Measurements from ENCODE around the gene TMPRSS2.

The TMPRSS2 gene

DNA sequence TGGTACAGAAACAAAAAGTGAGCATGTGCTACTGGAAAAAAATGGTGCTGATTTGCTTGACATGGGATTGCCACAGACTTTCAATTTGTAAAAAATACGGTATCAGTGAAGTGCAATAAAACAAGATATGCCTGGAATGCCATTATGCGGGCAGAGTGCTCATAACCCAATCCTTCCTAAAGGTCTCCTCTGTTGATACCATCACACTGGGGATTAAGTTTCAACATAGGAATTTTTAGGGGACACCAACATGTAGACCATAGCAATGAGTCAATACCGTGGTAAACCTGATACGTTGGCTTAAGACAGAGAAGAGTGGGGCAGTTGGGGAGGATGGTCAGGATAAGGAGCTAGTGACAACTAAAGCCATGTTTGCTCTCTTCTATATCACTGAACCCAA is 61.4 kb downstream of the TMPRSS2 start:
- Histone ChIP-seq H3K9me3 (ENCODE audit: control insufficient read depth, insufficient read depth, low read length) (no peaks in the 10 kb centered on the region), H3K4me3 (ENCODE audit: low read depth, low read length) (no peak overlapping the region), H3K27ac (ENCODE audit: low read depth, low read length) (no peak overlapping the region), H3K27me3 (ENCODE audit: control insufficient read depth, insufficient read depth, low read length) (no peaks in the 10 kb centered on the region), H3K36me3 (ENCODE audit: control insufficient read depth, insufficient read depth, low read length) (no peaks in the 10 kb centered on the region), H3K9ac (ENCODE audit: low read depth, low read length) (no peak overlapping the region), H3K4me1 (ENCODE audit: control insufficient read depth, insufficient read depth, low read length) (no peaks in the 10 kb centered on the region)

DNA sequence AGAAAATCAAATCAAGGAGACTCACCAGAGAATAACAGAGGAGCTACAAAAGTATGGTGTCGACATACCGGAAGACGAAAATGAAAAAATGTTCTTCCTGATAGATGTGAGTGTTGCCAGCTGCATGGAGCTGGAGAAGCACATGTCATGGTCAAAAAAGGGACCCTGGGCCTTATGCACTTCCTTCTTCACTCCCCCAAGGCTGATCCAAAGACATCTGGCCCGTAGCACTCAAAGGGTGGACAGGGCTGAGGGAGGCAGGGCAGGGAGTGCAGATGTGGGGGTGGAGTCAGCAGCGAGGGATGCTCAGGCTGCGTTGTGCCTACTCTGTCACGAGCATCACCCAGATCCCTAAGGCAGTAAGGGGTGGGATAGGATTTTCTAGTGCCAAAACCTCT is 62.5 kb downstream of the TMPRSS2 start:
- H3K9me3 ChIP-seq (ENCODE audit: control insufficient read depth, insufficient read depth, low read length), result no peaks in the 10 kb centered on the region
- H3K9ac ChIP-seq (ENCODE audit: low read depth, low read length), result no peak overlapping the region
- no peaks in the 10 kb centered on the region for H3K27me3 ChIP-seq (ENCODE audit: control insufficient read depth, insufficient read depth, low read length)
- no peak overlapping the region for H3K4me3 ChIP-seq (ENCODE audit: low read depth, low read length)
- H3K27ac ChIP-seq (ENCODE audit: low read depth, low read length), result no peak overlapping the region
- H3K4me1 ChIP-seq (ENCODE audit: control insufficient read depth, insufficient read depth, low read length), result no peaks in the 10 kb centered on the region
- no peaks in the 10 kb centered on the region for H3K36me3 ChIP-seq (ENCODE audit: control insufficient read depth, insufficient read depth, low read length)

DNA sequence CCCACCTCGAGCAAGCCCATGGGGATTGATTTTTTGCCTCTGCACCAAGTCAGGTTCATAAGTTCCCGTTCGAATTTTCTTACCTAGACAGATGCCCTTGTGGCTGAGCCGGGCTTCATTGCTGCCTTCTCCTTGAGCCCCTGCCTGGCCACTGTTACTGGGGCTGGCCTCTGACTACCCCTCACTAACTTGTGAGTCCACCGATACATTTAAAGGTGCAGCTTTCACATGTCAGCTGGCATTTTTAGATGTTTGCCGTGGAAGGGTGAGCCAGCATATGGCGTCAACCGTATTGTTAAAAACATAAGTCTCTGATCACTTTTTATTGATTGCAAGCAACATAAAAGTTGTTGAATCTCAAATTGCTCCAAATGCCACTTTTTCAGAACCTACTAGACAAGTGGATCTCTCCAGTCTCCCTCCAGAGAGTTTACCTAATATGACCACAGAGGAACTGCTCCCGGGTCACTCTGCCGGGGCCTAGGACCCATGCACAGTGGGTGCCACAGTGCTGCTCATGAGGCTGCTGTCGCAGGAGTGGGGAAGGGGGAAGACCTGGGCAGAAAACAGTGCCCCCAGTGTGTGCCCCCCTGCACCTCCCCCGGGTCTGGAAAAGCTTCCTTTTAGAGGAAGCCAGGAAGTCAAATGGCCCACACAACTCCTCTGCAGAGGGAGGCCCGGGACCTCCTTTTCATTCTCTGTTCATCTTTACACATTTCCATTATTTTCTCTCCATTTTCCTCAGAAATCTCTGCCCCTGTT is 63.1 kb downstream of the TMPRSS2 start:
- H3K27ac ChIP-seq (ENCODE audit: low read depth, low read length), result no peak overlapping the region
- H3K36me3 ChIP-seq (ENCODE audit: control insufficient read depth, insufficient read depth, low read length), result no peaks in the 10 kb centered on the region
- no peaks in the 10 kb centered on the region for H3K4me1 ChIP-seq (ENCODE audit: control insufficient read depth, insufficient read depth, low read length)
- no peak overlapping the region for H3K9ac ChIP-seq (ENCODE audit: low read depth, low read length)
- no peaks in the 10 kb centered on the region for H3K9me3 ChIP-seq (ENCODE audit: control insufficient read depth, insufficient read depth, low read length)
- H3K27me3 ChIP-seq (ENCODE audit: control insufficient read depth, insufficient read depth, low read length), result no peaks in the 10 kb centered on the region
- no peak overlapping the region for H3K4me3 ChIP-seq (ENCODE audit: low read depth, low read length)

DNA sequence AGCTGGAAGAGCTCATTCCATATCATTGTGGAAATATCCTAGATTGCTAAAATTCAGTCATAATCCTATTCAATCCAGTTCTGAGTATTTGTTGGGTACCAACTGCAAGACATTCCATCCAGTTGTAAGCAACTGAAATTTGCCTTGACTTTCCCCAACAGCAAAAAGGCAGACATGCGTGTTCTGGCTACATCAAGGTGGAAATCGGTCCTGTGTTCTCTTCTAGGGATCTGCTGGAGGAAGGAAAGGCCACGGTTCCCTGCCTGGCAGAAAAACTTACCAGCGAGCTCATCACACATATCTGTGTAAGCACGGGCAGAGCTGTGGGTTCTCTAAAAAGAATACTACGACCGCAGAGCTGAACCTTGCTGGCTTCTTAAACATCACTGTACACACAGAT is 64.4 kb downstream of the TMPRSS2 start:
- H3K36me3 ChIP-seq (ENCODE audit: control insufficient read depth, insufficient read depth, low read length), result no peaks in the 10 kb centered on the region
- H3K9ac ChIP-seq (ENCODE audit: low read depth, low read length), result no peak overlapping the region
- no peaks in the 10 kb centered on the region for H3K9me3 ChIP-seq (ENCODE audit: control insufficient read depth, insufficient read depth, low read length)
- no peak overlapping the region for H3K27ac ChIP-seq (ENCODE audit: low read depth, low read length)
- no peak overlapping the region for H3K4me3 ChIP-seq (ENCODE audit: low read depth, low read length)
- H3K4me1 ChIP-seq (ENCODE audit: control insufficient read depth, insufficient read depth, low read length), result no peaks in the 10 kb centered on the region
- H3K27me3 ChIP-seq (ENCODE audit: control insufficient read depth, insufficient read depth, low read length), result no peaks in the 10 kb centered on the region

DNA sequence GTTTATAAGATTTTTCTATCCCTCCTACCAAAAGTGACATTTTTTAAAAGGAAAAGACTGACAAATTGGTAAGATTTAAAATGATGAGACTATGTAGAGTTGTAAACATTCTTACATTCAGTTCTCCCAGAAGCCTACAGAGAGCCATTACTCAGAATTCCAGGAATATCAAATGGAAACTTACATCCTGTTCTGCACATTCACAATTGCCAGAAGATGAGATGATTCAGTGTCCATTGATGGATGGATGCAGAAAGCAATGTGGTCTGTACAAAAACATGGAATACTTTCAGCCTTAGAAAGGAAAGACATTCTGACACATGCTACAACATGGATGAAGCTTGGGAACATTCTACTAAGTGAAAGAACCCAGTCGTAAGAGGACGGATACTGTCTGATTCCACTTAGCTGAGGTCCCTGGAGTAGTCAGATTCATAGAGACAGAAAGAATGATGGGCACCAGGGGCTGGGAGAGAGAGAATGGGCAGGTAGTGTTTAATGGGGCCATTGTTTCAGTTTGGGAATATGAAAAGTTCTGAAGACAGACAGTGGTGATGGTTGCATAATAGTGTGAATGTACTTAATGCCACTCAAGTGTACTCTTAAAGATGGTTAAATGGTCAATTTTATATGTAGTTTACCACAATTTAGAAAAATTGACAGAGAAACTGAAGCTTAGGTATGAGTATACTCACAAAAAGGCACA is 65.3 kb downstream of the TMPRSS2 start:
- Histone ChIP-seq H3K27ac (ENCODE audit: low read depth, low read length) (no peak overlapping the region), H3K9ac (ENCODE audit: low read depth, low read length) (no peak overlapping the region), H3K36me3 (ENCODE audit: control insufficient read depth, insufficient read depth, low read length) (no peaks in the 10 kb centered on the region), H3K27me3 (ENCODE audit: control insufficient read depth, insufficient read depth, low read length) (no peaks in the 10 kb centered on the region), H3K4me3 (ENCODE audit: low read depth, low read length) (no peak overlapping the region), H3K9me3 (ENCODE audit: control insufficient read depth, insufficient read depth, low read length) (no peaks in the 10 kb centered on the region), H3K4me1 (ENCODE audit: control insufficient read depth, insufficient read depth, low read length) (no peaks in the 10 kb centered on the region)

DNA sequence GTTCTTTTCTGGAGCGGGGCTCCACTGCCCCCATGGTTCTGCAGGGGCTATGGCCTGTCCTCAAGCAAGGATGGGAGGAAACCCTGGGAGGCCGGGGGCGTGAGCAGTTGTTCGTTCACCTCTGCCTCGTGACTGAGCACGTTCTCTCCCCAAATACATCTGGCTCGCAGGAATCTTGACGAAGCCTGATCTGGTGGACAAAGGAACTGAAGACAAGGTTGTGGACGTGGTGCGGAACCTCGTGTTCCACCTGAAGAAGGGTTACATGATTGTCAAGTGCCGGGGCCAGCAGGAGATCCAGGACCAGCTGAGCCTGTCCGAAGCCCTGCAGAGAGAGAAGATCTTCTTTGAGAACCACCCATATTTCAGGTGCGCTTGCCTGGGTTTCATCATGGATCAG is 66.4 kb downstream of the TMPRSS2 start:
- Histone ChIP-seq H3K9ac (ENCODE audit: low read depth, low read length) (no peak overlapping the region), H3K4me3 (ENCODE audit: low read depth, low read length) (no peak overlapping the region), H3K27ac (ENCODE audit: low read depth, low read length) (no peak overlapping the region), H3K36me3 (ENCODE audit: control insufficient read depth, insufficient read depth, low read length) (no peaks in the 10 kb centered on the region), H3K4me1 (ENCODE audit: control insufficient read depth, insufficient read depth, low read length) (no peaks in the 10 kb centered on the region), H3K9me3 (ENCODE audit: control insufficient read depth, insufficient read depth, low read length) (no peaks in the 10 kb centered on the region), H3K27me3 (ENCODE audit: control insufficient read depth, insufficient read depth, low read length) (no peaks in the 10 kb centered on the region)

DNA sequence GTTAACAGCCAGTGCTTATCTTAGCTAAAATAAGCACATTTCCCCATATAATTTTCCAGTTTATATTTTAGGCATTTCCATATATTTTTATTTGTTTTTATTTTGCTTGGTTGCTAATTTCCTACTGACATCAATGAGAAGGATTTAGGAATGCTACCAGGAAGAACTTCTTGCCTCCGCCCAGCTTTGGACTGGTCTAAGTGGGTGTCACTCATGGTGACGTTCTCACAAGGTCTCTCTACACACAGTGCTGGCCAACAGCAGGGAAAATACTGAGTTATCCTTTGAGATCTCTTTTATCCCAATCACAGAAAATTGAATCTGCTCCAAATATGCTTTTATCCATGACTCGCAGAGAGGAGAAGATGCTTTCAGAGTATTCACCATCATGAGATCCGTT is 68.7 kb downstream of the TMPRSS2 start:
- no peaks in the 10 kb centered on the region for H3K36me3 ChIP-seq (ENCODE audit: control insufficient read depth, insufficient read depth, low read length)
- no peak overlapping the region for H3K9ac ChIP-seq (ENCODE audit: low read depth, low read length)
- H3K27ac ChIP-seq (ENCODE audit: low read depth, low read length), result no peak overlapping the region
- H3K4me1 ChIP-seq (ENCODE audit: control insufficient read depth, insufficient read depth, low read length), result no peaks in the 10 kb centered on the region
- no peaks in the 10 kb centered on the region for H3K27me3 ChIP-seq (ENCODE audit: control insufficient read depth, insufficient read depth, low read length)
- H3K9me3 ChIP-seq (ENCODE audit: control insufficient read depth, insufficient read depth, low read length), result no peaks in the 10 kb centered on the region
- no peak overlapping the region for H3K4me3 ChIP-seq (ENCODE audit: low read depth, low read length)

DNA sequence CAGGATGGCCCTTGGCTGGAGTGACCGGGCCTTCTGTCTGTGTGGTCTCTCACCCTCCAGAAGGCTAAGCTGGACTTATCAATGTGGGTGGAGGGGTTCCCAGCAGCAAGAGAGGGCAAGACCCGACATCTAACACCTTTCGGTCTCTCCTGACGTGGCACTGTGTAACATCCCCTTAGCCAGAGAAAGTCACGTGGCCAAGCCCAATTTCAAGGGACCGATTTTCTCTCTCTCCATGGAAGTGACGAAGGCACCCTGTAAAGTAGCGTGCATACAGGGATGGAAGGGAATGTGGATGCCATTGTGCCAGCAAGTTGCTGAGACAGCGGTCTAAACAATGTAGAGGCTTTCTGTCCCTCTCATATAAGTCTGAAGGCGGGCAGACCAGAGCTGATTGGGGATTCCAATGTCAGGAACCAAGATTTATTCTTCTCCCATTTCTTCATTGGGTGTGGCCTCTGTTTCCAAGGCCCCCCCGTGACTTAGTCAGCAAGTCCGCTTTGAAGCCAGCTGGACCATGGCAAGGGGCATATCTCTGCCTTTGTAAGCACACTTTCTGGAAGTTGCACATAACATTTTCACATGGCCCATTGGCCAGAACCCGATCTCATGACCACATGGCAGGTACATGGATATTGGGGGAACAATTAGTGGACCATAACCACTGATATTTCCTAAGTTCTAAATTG is 69.4 kb downstream of the TMPRSS2 start:
- no peaks in the 10 kb centered on the region for H3K27me3 ChIP-seq (ENCODE audit: control insufficient read depth, insufficient read depth, low read length)
- H3K36me3 ChIP-seq (ENCODE audit: control insufficient read depth, insufficient read depth, low read length), result no peaks in the 10 kb centered on the region
- no peaks in the 10 kb centered on the region for H3K9me3 ChIP-seq (ENCODE audit: control insufficient read depth, insufficient read depth, low read length)
- no peaks in the 10 kb centered on the region for H3K4me1 ChIP-seq (ENCODE audit: control insufficient read depth, insufficient read depth, low read length)
- no peak overlapping the region for H3K27ac ChIP-seq (ENCODE audit: low read depth, low read length)
- H3K9ac ChIP-seq (ENCODE audit: low read depth, low read length), result no peak overlapping the region
- no peak overlapping the region for H3K4me3 ChIP-seq (ENCODE audit: low read depth, low read length)

DNA sequence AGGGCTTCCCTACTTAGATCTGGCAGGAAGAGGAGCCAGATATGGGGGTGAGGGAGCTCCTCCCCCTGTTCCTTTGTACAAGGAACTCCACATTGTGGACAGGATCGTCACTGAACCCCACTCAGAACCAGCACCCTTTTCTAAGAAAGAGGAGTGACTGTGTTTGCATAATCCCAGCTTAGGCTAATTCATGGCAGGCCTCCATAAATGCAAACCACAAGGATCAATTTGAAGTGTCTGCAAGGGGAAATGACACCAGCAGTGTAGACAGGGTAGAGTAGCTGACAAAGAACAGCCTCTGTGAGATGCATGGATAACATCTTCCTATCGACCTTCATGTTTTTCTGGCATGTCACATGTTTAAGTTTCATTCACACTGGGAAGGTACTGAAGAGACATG is 70.2 kb downstream of the TMPRSS2 start:
- no peaks in the 10 kb centered on the region for H3K36me3 ChIP-seq (ENCODE audit: control insufficient read depth, insufficient read depth, low read length)

DNA sequence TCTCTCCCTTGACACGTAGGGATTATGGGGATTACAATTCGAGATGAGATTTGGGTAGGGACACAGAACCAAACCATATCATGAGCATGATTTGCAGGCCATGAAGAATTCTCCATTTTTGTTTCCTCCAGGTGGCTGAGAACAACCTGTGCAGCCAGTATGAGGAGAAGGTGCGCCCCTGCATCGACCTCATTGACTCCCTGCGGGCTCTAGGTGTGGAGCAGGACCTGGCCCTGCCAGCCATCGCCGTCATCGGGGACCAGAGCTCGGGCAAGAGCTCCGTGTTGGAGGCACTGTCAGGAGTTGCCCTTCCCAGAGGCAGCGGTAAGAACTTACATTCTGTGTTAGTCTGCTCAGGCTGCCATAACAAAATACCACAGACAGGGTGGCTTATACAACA is 72.3 kb downstream of the TMPRSS2 start:
- Histone ChIP-seq H3K27ac (ENCODE audit: low read depth, low read length) (no peak overlapping the region), H3K4me3 (ENCODE audit: low read depth, low read length) (no peak overlapping the region), H3K9me3 (ENCODE audit: control insufficient read depth, insufficient read depth, low read length) (no peaks in the 10 kb centered on the region), H3K36me3 (ENCODE audit: control insufficient read depth, insufficient read depth, low read length) (no peaks in the 10 kb centered on the region), H3K27me3 (ENCODE audit: control insufficient read depth, insufficient read depth, low read length) (no peaks in the 10 kb centered on the region), H3K9ac (ENCODE audit: low read depth, low read length) (no peak overlapping the region), H3K4me1 (ENCODE audit: control insufficient read depth, insufficient read depth, low read length) (peaks cover 7% of the 10 kb centered on the region)

More for the DNA sequence above, 70.2 kb downstream of the TMPRSS2 start:
- no peak overlapping the region for H3K9ac ChIP-seq (ENCODE audit: low read depth, low read length)
- peaks cover 6% of the 10 kb centered on the region for H3K4me1 ChIP-seq (ENCODE audit: control insufficient read depth, insufficient read depth, low read length)
- no peak overlapping the region for H3K27ac ChIP-seq (ENCODE audit: low read depth, low read length)
- H3K4me3 ChIP-seq (ENCODE audit: low read depth, low read length), result no peak overlapping the region
- H3K9me3 ChIP-seq (ENCODE audit: control insufficient read depth, insufficient read depth, low read length), result no peaks in the 10 kb centered on the region
- no peaks in the 10 kb centered on the region for H3K27me3 ChIP-seq (ENCODE audit: control insufficient read depth, insufficient read depth, low read length)

DNA sequence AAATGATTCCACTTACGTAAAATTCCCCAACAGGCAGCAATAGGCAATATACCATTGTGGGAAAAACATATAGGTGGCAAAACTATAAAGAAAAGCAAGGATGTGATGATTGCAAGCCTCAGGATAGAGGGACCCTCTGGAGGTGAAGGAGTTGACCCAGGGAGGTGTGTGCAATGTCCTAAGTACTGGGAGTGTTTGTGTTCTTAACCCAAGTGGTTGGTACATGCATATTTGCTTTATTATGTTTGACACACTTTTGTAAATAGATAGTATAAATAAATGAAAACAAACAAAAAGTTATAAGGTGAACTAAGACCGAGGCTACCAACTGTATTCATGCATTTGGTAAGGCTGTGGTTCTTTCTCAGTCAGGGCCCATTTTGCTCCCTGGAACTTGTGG is 74.4 kb downstream of the TMPRSS2 start:
- Histone ChIP-seq H3K4me1 (ENCODE audit: control insufficient read depth, insufficient read depth, low read length) (peaks cover 7% of the 10 kb centered on the region), H3K27ac (ENCODE audit: low read depth, low read length) (no peak overlapping the region), H3K9ac (ENCODE audit: low read depth, low read length) (no peak overlapping the region), H3K9me3 (ENCODE audit: control insufficient read depth, insufficient read depth, low read length) (no peaks in the 10 kb centered on the region), H3K36me3 (ENCODE audit: control insufficient read depth, insufficient read depth, low read length) (no peaks in the 10 kb centered on the region), H3K4me3 (ENCODE audit: low read depth, low read length) (no peak overlapping the region), H3K27me3 (ENCODE audit: control insufficient read depth, insufficient read depth, low read length) (0 out of 2 replicates have a peak, but pooled peaks cover 4% of the 10 kb centered on the region)

Measured in HUES48 (cell line).